Anterior cingulate cortex (tissue), 58 donors: Measurements from ENCODE around the gene KLHL40.
"Not testable (repeated sequence)": the region's sequence is repeated elsewhere in the genome, so short reads cannot be mapped to it uniquely, and the experiment has no call there.

Experiments
- DNase-seq, 58 donors: peaks; one replicate each; lab custom pipeline; 2025; lab: John Stamatoyannopoulos, UW

The KLHL40 gene

DNA sequence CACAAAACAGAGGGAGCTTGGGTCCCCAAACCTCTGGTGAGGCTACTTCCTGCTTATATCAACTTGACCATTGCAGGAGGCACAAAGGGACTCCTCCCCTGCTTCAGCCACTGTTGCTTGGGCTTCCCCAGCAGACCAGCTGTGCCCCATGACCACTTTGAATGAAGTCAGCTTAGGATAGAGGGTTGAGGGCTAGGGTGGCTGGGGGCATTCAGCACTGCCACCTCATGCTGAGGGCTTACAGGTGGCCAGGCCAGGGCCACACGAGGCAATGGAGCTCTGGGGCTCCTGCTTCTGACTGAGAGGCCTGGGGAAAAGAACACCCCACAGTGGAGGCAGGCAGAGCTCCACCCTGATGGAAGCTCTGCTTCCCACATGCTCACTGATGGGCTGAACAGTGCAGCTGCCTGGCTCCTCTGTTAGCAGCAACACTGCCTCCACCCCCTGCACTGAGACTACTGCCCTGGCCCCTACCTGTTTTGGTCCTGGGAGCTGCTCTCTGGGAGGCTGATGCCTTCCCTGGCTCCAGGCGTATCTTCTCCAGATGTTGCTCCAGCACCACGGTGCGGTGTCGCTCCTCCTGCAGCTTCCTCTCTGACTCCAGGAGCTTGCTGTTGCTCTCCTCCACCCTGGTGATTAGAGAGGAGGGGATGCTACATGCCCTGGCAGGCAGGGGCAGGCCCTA lies 27.5 kb downstream of the KLHL40 start:
- DNase-seq: no peak

DNA sequence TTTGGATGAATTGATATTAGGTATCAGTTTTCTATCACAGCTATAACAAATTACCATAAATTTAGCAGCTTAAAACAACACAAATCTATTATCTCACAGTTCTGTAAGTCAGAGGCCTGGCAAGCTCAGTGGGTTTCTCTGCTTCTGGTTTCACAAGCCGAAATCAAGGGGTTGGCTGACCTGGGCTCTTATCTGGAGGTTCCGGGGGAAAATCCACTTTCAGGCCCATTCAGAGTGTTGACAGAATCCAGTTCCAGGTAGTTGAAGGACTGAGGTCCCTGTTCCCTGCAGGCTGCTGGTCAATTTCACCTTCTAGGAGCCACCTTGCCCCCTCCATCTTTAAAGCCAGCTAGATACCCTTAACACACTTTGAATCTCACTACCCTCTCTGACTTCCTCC lies 28.4 kb downstream of the KLHL40 start:
- no peak for DNase-seq

DNA sequence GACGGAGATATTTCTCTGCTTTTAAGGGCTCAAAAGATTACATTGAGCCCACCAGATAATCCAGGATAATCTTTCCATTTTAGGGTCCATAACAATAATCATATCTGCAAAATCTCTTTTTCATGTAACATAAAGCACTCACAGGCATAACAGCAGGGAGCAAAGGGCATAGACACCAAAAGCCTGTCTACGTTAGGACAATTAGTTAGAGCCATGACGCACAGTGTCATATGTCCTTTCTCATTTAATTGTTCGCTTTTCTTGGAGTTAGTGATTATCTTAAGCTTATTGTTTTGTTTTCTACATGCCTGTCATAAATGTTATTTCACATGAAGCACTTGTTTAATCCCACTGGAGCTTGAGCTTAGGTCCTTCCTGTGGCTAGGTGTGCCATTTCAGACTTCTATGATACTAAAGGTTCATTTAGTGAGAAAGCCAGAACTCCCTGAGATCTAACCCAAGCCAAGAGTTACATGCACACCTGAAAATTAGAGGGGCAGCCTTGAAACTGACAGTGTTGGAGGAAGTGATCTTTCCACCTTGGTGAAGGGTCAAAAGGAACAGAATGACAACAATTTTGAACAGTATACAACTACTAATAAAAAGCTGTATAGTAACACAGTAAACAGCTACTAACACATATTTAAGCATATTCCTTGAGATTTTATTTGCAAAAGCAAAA lies 29.0 kb downstream of the KLHL40 start:
- DNase-seq: no peak

DNA sequence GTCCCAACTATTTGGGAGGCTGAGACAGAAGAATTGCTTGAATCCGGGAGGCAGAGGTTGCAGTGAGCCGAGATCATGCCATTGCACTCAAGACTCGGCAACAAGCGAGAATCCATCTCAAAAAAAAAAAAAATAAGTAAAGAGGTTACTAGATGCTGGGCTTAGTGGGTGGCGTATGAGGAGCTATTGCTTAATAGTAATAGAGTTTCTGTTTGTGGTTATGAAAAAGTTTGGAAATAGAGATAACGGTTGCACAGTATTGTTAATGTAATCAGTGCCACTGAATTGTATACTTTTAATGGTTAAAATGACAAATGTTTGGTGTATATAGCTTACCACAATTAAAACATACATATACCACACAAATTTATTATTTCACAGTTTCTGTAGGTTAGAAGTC lies 32.0 kb downstream of the KLHL40 start:
- DNase-seq: no peak

DNA sequence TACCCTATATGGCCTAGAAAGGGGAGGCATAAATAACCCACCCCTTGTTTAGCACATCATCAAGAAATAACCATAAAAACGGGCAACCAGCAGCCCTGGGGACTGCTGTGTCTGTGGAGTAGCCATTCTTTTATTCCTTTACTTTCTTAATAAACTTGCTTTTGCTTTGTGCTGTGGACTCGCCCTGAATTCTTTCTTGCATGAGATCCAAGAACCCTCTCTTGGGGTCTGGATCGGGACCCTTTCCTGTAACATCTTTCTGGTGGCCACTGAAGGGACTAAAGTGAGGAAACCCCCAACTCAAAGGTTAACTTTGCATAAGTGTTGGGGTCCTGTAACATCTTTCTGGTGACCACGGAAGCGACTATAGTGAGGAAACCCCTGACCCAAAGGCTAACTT lies 33.0 kb downstream of the KLHL40 start:
- DNase-seq: no peak

DNA sequence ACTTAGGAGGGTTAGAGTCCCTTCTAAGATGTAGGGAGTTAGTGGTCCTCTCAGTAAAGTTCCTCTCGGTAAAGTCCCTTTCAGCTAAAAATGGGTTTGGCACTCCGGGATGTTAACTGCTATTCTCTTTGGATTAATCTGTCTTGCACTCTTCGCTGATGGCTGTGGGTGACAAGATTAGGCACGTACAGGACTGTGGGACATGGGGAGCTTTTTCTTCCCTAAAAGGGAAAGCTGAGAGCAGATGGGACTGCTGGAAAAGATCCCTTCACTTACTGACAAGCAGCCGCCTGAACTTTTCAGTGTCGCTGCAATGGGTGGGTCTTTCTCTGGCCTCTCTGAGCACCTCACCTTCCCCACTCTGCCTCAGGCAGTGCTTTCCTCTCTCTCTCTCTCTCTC lies 33.7 kb downstream of the KLHL40 start:
- DNase-seq: no peak

DNA sequence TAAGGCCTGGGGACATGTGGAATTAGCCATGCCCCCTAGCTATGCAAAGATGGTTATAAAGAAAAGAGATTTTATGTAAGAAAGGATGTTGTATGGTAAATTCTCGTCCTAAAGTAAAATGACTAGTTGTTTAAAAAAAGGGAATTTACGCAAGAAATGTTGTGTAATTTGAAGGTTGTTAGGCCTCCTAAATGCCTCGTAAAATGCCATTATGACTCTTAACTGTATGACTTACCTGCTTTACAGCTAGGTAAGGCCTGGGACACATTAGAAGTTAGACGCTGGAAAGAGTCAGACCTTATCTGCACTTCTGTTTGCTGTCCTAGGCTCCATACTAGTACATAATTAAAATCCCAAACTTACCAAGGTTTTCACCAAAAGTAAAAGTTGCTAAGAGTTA lies 34.8 kb downstream of the KLHL40 start:
- no peak for DNase-seq

DNA sequence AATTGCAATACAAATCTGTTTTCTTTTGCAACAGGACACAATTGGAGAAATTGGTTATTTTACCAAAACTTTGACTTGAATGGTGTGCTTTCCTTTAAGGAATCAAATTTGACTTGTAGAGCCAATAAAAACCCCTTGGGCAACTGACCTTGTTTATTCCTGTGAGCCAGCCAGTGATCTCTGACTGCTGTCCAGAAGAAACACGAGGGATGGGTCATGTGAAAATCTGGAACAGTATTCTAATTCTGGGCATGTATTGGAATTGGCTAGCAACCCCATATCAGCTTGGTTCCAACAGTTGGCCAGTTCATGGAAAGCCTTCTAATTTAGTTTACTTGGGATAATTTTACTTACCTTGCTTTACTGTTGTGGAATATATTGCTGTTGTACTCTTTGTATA lies 36.4 kb downstream of the KLHL40 start:
- DNase-seq: peak in 38 of 58 donors; percentile 17 to 90 (median 48)

DNA sequence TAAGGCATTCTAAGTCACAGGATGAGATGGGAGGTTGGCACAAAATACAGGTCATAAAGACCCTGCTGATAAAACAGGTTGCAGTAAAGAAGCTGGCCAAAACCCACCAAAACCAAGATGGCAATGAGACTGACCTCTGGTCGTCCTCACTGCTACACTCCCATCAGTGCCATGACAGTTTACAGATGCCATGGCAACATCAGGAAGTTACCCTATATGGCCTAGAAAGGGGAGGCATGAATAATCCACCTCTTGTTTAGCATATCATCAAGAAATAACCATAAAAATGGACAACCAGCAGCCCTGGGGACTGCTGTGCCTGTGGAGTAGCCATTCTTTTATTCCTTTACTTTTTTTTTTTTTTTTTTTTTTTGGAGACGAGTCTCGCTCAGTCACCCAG lies 37.1 kb downstream of the KLHL40 start:
- DNase-seq: not testable (repeated sequence)

DNA sequence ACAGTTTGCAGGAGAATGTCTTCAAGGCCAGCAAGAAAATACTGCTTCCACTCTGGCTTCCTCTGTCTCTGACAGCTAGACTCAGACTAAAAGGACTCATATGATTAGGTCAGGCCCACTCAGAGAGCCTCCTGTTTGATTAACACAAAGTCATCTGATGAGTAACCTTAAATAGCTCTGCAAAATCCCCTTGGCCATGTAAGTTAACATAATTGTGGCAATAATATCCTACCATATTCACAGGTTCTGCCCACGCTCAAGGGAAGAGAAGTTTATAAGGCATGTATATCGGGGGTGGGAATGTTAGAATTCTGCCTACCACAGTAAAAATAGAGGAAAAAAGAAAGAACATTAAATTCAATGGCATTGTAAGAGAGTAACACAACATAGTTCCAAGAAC lies 37.9 kb downstream of the KLHL40 start:
- DNase-seq: no peak

DNA sequence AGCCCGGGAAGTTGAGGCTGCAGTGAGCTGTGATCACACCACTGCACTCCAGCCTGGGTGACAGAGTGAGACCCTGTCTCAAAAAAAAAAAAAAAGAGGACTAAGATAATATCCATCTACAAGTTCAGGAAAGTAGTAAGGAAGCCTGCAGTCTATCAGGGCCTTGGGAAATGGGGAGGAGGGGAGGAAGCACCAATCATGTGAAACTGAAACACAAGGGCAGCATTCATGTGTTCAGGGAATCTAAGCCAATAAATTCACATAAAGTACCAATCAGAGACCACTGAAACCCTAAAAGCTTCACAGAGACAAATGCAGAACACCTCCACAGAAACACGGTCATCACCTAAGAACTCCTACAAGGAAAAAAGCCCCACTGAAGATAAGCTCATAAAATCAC lies 40.1 kb downstream of the KLHL40 start:
- DNase-seq: peak in 16 of 58 donors; percentile 20 to 71 (median 36)

DNA sequence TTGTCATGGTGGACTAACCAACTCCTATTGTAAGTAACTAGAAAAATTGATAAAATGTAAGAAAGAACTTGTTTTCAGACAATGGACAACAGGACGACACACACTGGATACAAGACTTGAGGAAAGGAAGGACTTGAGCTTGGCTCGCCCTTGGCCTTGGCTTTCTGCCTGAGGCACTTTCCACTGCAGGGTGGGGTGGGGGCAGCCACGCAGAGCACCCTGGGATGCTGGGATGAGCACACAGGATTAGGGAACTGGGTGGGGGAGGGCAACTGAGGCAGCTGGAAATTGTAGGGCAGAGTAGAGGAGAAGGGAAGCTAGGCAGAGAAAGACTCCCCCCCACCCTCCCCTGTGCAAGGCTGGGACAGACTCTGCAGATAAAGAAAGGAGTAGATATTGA lies 42.7 kb downstream of the KLHL40 start:
- DNase-seq: peak in 20 of 58 donors; percentile 21 to 77 (median 50)

DNA sequence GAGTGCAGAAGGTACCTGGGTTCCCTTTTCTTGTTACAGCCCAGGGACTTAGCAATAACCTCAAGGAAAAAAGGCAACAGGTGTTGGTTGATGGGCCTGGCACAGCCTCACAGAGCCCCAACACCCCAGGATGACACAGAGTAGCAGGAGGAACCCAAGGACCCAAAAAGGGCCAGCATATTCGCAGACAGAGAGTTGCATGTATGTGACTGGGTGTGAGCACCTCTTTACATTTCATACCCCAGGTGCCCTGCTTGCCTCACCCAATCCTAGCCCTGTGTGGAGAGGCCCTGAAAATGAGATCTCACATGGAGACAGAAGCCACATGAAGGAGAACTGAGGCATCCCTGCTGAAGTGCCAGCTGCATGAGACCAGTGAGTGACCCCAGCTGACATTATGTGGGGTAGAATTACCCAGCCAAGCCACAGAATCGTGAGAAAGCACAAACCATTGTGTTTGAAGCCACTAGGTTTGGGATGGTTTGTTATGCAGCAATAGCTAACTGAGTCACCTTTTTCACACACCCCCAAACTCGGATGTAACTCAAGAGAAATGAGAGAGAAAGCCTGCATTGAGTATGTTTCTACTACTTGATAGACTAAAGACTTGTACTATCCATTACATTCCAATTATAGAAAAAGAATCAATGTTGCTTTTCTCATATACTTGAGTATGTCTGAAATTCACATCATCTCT lies 43.5 kb downstream of the KLHL40 start:
- DNase-seq: no peak

DNA sequence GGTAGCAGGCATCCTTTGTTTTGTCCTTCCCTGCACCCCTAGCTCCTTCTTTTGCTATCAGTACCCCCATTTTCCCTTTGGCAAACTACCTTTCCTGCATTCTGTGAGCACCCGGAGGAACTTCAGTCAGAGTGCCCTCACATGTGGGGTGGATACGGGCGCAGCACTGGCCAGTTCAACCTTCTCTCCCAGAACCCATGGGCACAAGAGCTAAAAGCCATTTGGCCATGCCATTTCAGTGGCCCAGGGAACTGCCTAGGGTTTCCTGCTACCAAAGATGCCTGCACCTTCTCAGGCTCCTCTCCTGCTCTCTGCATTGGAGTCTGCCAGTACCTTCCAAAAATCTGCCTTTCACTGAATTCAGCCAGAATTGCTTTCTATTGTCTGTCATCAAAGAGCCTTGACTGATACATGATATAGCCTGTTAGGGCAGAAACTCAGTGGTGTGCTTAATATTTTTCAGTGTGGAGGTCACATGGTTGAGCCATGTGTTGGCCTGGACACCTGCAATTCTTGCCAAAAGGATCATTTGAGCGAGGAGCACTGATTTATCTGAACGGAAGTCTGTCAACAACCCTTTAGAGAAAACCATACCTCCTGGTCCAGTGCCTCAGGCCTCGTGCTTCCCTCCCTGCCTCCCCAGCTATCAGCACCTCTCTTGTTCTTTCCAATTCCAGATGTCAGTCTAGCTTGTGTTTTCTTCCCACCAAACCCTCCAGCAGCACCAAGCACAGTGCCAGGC lies 44.2 kb downstream of the KLHL40 start:
- no peak for DNase-seq

DNA sequence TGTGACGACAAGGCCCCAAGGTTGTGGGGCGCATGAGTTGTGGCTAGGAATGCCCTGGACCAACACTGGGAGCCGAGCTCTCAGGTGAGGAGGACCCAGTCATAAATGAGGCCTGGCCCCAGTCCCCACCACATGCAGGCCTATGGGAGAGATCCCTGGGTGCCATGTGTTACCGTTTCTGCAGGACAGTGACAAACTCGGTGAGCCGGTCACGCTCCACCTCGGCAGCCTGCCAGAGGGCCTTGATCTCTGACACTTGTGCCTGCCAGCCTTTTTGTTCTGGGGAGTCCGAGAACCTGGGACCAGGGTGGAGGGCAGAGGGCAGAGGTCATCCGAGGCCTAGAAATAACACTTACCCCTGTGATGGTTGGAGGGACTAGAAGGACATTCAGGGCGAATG lies 45.0 kb downstream of the KLHL40 start:
- no peak for DNase-seq

DNA sequence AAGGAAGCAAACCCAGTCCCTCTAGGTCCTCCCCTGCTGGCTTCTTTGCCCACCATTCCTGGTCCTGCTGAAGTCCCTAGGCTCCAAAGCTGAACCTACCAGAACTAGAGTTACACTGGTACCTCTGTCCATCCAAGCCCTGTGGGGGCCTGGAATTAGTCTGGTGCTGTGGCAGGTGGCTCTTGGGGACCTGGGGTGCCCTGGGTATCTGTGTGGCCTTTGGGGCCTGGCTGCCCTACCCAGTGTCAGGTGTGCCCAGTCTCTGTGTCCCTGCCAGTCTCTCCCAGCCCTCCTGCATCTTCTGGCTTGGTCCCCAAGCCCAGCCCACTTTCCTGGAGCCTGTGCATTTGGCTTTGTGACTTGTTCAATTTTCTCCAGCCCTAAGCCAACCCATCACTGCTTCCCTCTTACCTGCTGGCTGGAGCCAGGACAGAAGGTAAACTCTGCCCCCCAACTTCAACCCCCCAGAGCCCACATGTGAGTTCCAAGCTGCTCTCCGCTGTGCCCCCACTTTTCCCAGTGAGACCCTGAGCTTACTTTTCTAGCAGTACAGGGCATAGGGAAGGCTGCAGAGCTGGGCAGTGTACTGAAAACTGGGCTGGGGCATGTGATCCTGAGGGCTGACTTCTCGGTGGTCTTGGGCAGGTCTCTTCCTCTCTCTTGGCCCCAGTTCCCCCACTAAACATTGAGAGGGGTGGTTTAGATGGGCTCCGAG lies 45.5 kb downstream of the KLHL40 start:
- no peak for DNase-seq

DNA sequence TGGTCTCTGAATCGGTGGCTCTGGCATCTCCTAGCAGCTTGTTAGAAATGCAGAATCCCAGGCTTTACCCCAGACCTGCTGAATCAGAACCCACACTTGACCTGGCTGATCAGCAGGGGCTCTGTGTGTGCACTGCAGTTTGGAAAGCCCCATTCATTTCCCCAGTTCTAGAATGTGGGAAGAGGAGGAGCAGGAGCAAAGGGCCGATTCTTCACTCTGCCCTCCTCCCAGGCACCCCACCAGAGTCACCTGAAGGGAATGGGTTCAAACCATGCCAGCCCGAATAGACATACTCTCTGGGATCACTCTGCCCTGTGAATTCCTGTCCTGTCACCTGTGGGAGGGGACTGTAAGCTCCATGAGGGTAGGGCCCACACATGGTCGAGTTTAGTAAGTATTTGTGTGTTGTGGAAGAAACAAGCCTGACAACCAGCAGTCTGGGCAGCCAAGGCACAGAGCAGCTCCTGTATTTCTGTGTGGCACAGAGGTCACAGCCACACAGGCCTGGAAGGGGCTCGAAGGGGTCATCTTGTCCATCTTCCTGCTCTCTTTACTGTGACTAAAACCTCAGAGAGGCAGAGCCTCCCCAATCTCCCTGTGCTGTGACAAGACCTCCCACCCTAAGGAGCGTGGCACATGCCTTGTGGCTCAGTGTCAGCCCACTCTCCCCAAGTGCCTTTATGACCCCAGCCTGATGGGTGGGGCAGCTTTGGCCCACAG lies 46.3 kb downstream of the KLHL40 start:
- no peak for DNase-seq

DNA sequence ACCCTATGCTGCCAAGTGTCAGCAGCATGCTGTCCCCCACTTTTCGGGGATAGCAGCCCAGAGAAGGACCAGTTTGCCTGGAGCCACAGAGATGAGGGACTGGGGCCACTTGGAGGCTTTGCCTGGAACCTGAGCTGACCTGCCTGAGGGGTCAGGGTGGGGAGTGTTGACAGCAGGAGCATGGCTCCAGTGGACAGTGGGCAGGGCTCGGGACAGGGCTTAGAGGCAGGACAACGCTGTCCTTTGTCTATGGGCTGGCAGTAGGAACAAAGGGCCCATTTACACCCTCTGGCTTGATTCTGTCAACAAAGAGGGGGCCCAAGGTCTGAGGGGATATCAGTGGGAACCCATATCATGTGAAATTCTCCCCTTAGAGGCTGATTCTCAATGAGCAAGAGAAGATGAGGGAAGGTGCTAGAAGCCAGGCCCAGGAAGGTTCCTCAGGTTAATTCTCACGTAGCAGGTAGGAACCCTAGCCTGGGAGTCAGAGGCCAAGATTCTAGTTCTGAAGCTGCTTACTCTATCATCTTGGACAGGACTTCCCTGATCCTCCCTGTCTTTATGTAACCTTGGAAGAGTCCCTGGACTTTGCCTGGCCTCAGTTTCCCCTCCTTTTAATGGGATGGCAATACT lies 47.0 kb downstream of the KLHL40 start:
- peak in 51 of 58 donors; percentile 21 to 95 (median 80) for DNase-seq

DNA sequence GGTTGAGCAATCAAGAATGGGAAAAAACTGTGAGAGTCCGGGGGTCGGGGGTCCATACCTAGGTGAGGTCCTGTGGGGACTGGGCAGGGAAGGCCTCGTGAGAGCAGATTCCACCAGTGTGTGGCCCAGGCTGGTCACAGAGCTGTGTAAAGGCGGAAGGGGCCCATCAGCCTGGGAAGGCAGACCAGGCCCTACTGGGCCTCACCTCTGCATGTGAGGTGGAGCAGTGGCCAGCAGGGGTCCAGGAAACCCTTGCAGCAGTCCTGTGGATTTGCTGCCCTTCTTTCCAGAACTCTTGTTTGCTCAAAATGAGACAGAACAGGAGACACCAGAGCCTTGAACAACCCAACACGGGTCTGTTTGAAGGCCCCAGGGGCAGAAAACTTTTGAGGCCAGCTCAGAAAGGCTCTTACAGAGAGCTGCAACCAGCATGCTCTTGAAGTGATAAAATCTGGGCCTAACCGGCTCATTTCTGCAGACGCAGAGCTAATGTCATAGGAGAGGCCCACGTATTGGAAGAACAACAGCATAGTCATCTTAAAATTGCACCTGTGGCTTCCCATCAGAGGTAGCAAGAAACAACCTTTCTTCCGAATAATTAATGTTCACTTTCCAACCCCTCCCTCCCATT lies 47.6 kb downstream of the KLHL40 start:
- peak in 8 of 58 donors; percentile 26 to 71 (median 60) for DNase-seq
